Trophoblast cell (in vitro differentiated cells and primary cell): ENCODE measurements around the gene MAML3.

Experiments
- DNase-seq, 2 donors: peaks; one replicate each; pipeline ENCODE4 v3.0.0-alpha.2; 2016
- H2AFZ ChIP-seq: 2 replicates; pipeline ENCODE4 v1.6.1; 2013; ENCODE audit warnings: low read length, moderate library complexity, mild to moderate bottlenecking; ENCODE audit not compliant: insufficient read depth, poor library complexity
- H2AK5ac ChIP-seq: 2 replicates; pipeline ENCODE4 v1.6.1; 2013; ENCODE audit warnings: mild to moderate bottlenecking, low read length
- H2BK120ac ChIP-seq: 2 replicates; pipeline ENCODE4 v1.6.1; 2013; ENCODE audit warnings: low read length, mild to moderate bottlenecking, moderate library complexity; ENCODE audit not compliant: insufficient read depth, poor library complexity
- H2BK12ac ChIP-seq: 2 replicates; pipeline ENCODE4 v1.6.1; 2013; ENCODE audit warnings: mild to moderate bottlenecking, low read length, moderate library complexity
- H2BK5ac ChIP-seq: 2 replicates; pipeline ENCODE4 v1.6.1; 2013; ENCODE audit warnings: low read length, low read depth, moderate library complexity, mild to moderate bottlenecking; ENCODE audit not compliant: poor library complexity
- H3K14ac ChIP-seq: 2 replicates; pipeline ENCODE4 v1.6.1; 2013; ENCODE audit warnings: mild to moderate bottlenecking, low read length
- H3K18ac ChIP-seq: 2 replicates; pipeline ENCODE4 v1.6.1; 2013; ENCODE audit warnings: mild to moderate bottlenecking, low read length
- H3K23ac ChIP-seq: 2 replicates; pipeline ENCODE4 v1.6.1; 2013; ENCODE audit warnings: low read length
- H3K27ac ChIP-seq: 2 replicates; pipeline ENCODE4 v1.5.1; 2013; ENCODE audit warnings: low read depth, mild to moderate bottlenecking, inconsistent platforms, low read length, moderate library complexity
- H3K27me3 ChIP-seq: 2 replicates; pipeline ENCODE4 v1.6.1; 2013; ENCODE audit warnings: inconsistent platforms, mild to moderate bottlenecking, low read length, moderate library complexity; ENCODE audit not compliant: insufficient read depth
- H3K36me3 ChIP-seq, 2 experiments: 1 replicate in 1 of 2; 2 replicates in 1 of 2; pipeline ENCODE4 v1.6.1; 2013; ENCODE audit warnings: low read length in 2 of 2, mild to moderate bottlenecking in 2 of 2, moderate library complexity in 1 of 2; ENCODE audit not compliant: insufficient read depth in 2 of 2, control insufficient read depth in 1 of 2
- H3K4ac ChIP-seq: 2 replicates; pipeline ENCODE4 v1.6.1; 2013; ENCODE audit warnings: low read depth, mild to moderate bottlenecking, low read length, moderate library complexity
- H3K4me1 ChIP-seq, 2 experiments: 1 replicate in 1 of 2; 2 replicates in 1 of 2; pipeline ENCODE4 v1.6.1; 2013; ENCODE audit warnings: low read length in 2 of 2, mild to moderate bottlenecking in 2 of 2, moderate library complexity in 1 of 2; ENCODE audit not compliant: insufficient read depth in 2 of 2, control insufficient read depth in 1 of 2
- H3K4me2 ChIP-seq: 2 replicates; pipeline ENCODE4 v1.6.1; 2013; ENCODE audit warnings: inconsistent platforms, mild to moderate bottlenecking, low read length, moderate library complexity
- H3K4me3 ChIP-seq: 2 replicates; pipeline ENCODE4 v1.5.1; 2013; ENCODE audit warnings: mild to moderate bottlenecking, low read depth, low read length, inconsistent platforms
- H3K79me1 ChIP-seq: one replicate; pipeline ENCODE4 v1.6.1; 2013; ENCODE audit warnings: low read length
- H3K79me2 ChIP-seq: 2 replicates; pipeline ENCODE4 v1.6.1; 2013; ENCODE audit warnings: low read length, mild to moderate bottlenecking; ENCODE audit not compliant: control insufficient read depth, insufficient read depth, poor library complexity
- H3K9ac ChIP-seq: 2 replicates; pipeline ENCODE4 v1.6.1; 2013; ENCODE audit warnings: mild to moderate bottlenecking, low read length
- H3K9me3 ChIP-seq: 2 replicates; pipeline ENCODE4 v1.6.1; 2013; ENCODE audit warnings: low read depth, mild to moderate bottlenecking, control low read depth, inconsistent platforms, low read length; ENCODE audit not compliant: insufficient read depth
- H4K12ac ChIP-seq: 2 replicates; pipeline ENCODE4 v1.6.1; 2013; ENCODE audit warnings: low read depth, mild to moderate bottlenecking, low read length, moderate library complexity
- H4K8ac ChIP-seq: 2 replicates; pipeline ENCODE4 v1.6.1; 2013; ENCODE audit warnings: low read depth, mild to moderate bottlenecking, low read length, moderate library complexity
- H4K91ac ChIP-seq: one replicate; pipeline ENCODE4 v1.6.1; 2013; ENCODE audit warnings: low read depth, mild to moderate bottlenecking, low read length, moderate library complexity
- WGBS: extraction: QIAGEN DNeasy Blood & Tissue Kit; methylation state at CpG from one replicate; pipeline ENCODE4 v1.1.7; 2013; ENCODE audit warnings: missing lambda C conversion rate; ENCODE audit not compliant: insufficient read length, insufficient coverage; ENCODE audit errors: extremely low coverage; 5-methylcytosine and 5-hydroxymethylcytosine counted together

The MAML3 gene

GRCh38 chr4:139986689-139987501 is 167.1 kb downstream of the MAML3 start:
- Histone ChIP-seq H3K4me3 (no peak overlapping the region), H3K27ac (no peak overlapping the region), H3K79me1 (no peaks in the 10 kb centered on the region), H3K14ac (no peak overlapping the region), H4K91ac (no peak overlapping the region), H2BK5ac (no peak overlapping the region), H3K9me3 (no peaks in the 10 kb centered on the region), H3K27me3 (no peaks in the 10 kb centered on the region), H4K8ac (no peak overlapping the region), H3K4ac (no peak overlapping the region), H2BK120ac (no peak overlapping the region), H2AK5ac (no peak overlapping the region), H2AFZ (no peak overlapping the region), H3K18ac (no peak overlapping the region), H4K12ac (no peak overlapping the region), H3K23ac (no peak overlapping the region), H3K4me1 (peaks cover 8 to 11% of the 10 kb centered on the region in 2 experiments), H3K36me3 (no peaks in the 10 kb centered on the region), H3K9ac (no peak overlapping the region), H2BK12ac (no peak overlapping the region), H3K4me2 (no peak overlapping the region), H3K79me2 (no peaks in the 10 kb centered on the region)
- WGBS: no CpG with 5 or more reads among the region's 13 CpGs
- peak; percentile 42 to 49 for DNase-seq

- Histone ChIP-seq H3K36me3 (no peaks in the 10 kb centered on the region), H3K9ac (no peak overlapping the region), H2BK5ac (no peak overlapping the region), H3K4me3 (no peak overlapping the region), H4K91ac (no peak overlapping the region), H3K4ac (no peak overlapping the region), H4K12ac (no peak overlapping the region), H3K79me1 (no peaks in the 10 kb centered on the region), H3K23ac (no peak overlapping the region), H3K18ac (no peak overlapping the region), H3K4me1 (peaks cover 8 to 11% of the 10 kb centered on the region in 2 experiments), H2BK12ac (no peak overlapping the region), H3K79me2 (no peaks in the 10 kb centered on the region), H3K27ac (no peak overlapping the region), H3K27me3 (no peaks in the 10 kb centered on the region), H2AFZ (no peak overlapping the region), H4K8ac (no peak overlapping the region), H3K9me3 (no peaks in the 10 kb centered on the region), H3K14ac (no peak overlapping the region), H3K4me2 (no peak overlapping the region), H2BK120ac (no peak overlapping the region), H2AK5ac (no peak overlapping the region)
- WGBS: no CpG with 5 or more reads among the region's 5 CpGs
- DNase-seq: no peak
Observed at GRCh38 chr4:139986106-139986505, 167.9 kb downstream of the MAML3 start.

- Histone ChIP-seq H3K9ac (no peak overlapping the region), H2AFZ (no peak overlapping the region), H3K4ac (no peak overlapping the region), H3K4me1 (peaks cover 8 to 11% of the 10 kb centered on the region in 2 experiments), H4K12ac (no peak overlapping the region), H2BK5ac (no peak overlapping the region), H3K23ac (no peak overlapping the region), H3K79me1 (no peaks in the 10 kb centered on the region), H3K36me3 (no peaks in the 10 kb centered on the region), H3K4me2 (no peak overlapping the region), H3K4me3 (no peak overlapping the region), H3K27me3 (no peaks in the 10 kb centered on the region), H3K79me2 (no peaks in the 10 kb centered on the region), H3K9me3 (no peaks in the 10 kb centered on the region), H2BK12ac (no peak overlapping the region), H4K8ac (no peak overlapping the region), H3K18ac (no peak overlapping the region), H2BK120ac (no peak overlapping the region), H3K14ac (no peak overlapping the region), H2AK5ac (no peak overlapping the region), H3K27ac (no peak overlapping the region), H4K91ac (no peak overlapping the region)
- DNase-seq: no peak
Observed at GRCh38 chr4:139985401-139985800, 168.6 kb downstream of the MAML3 start.

- no peaks in the 10 kb centered on the region for H3K9me3 ChIP-seq
- peaks cover 8 to 9% of the 10 kb centered on the region in 2 experiments for H3K4me1 ChIP-seq
- no peak overlapping the region for H2AK5ac ChIP-seq
- no peak overlapping the region for H3K4me2 ChIP-seq
- H3K79me2 ChIP-seq: no peaks in the 10 kb centered on the region
- no peak overlapping the region for H2BK5ac ChIP-seq
- no peak overlapping the region for H2BK120ac ChIP-seq
- H4K12ac ChIP-seq: no peak overlapping the region
- H3K18ac ChIP-seq: no peak overlapping the region
- DNase-seq: no peak
- no peak overlapping the region for H2BK12ac ChIP-seq
- H3K27me3 ChIP-seq: no peaks in the 10 kb centered on the region
- no peak overlapping the region for H3K4ac ChIP-seq
- no peak overlapping the region for H3K27ac ChIP-seq
- H3K9ac ChIP-seq: no peak overlapping the region
- no peak overlapping the region for H3K4me3 ChIP-seq
- no peaks in the 10 kb centered on the region for H3K36me3 ChIP-seq
- no peak overlapping the region for H4K8ac ChIP-seq
- no peak overlapping the region for H4K91ac ChIP-seq
- H2AFZ ChIP-seq: no peak overlapping the region
- no peak overlapping the region for H3K14ac ChIP-seq
- no CpG with 5 or more reads among the region's 1 CpG for WGBS
- no peak overlapping the region for H3K23ac ChIP-seq
- H3K79me1 ChIP-seq: no peaks in the 10 kb centered on the region
Observed at GRCh38 chr4:139984471-139984870, 169.5 kb downstream of the MAML3 start.
